HEK293 (cell line): Measurements from ENCODE around the gene NTRK3.

ENCODE experiments used
- CTCF ChIA-PET: fragments of 350-600 bp; formaldehyde crosslinking; extraction: SDS; loops from one replicate; lab custom pipeline; 2021; ENCODE audit warnings: antibody characterized with exemption; lab: Yijun Ruan, JAX
- POLR2A ChIA-PET: fragments of 300-600 bp; formaldehyde crosslinking; extraction: SDS; loops from one replicate; lab custom pipeline; 2020; ENCODE audit warnings: antibody characterized with exemption, inconsistent platforms; lab: Yijun Ruan, JAX
- H3K27ac ChIP-seq: fragments of 200-500 bp; sonication (Bioruptor generic); 2 replicates; pipeline ENCODE4 v1.5.1; 2014; ENCODE audit warnings: low read depth, low read length, control low read depth, inconsistent platforms; ENCODE audit errors: extremely low read depth
- H3K36me3 ChIP-seq, 2 experiments: fragments of 200-500 bp in 1 of 2; sonication (Bioruptor generic) in 1 of 2; 1 replicate in 1 of 2; 2 replicates in 1 of 2; pipeline ENCODE4 v1.5.1; 2014 to 2017; ENCODE audit warnings: inconsistent platforms in 2 of 2, low read length in 2 of 2; ENCODE audit not compliant: control insufficient read depth in 2 of 2, insufficient read depth in 1 of 2
- H3K4me1 ChIP-seq: fragments of 200-500 bp; sonication (Bioruptor generic); 2 replicates; pipeline ENCODE4 v1.5.1; 2014; ENCODE audit warnings: mild to moderate bottlenecking, low read length, inconsistent platforms; ENCODE audit not compliant: control insufficient read depth, insufficient read depth
- H3K4me3 ChIP-seq: 2 replicates; pipeline ENCODE4 v1.5.1; 2011; ENCODE audit warnings: low read depth, mild to moderate bottlenecking, control low read depth, low read length, moderate library complexity
- H3K9me3 ChIP-seq: fragments of 200-500 bp; sonication (Bioruptor generic); 2 replicates; pipeline ENCODE4 v1.5.1; 2014; ENCODE audit warnings: low read depth, low read length, inconsistent platforms; ENCODE audit not compliant: control insufficient read depth, insufficient read depth
- BCL11B ChIP-seq: fragments of 450-650 bp; formaldehyde crosslinking; IDR thresholded peaks from 2 replicates; pipeline ENCODE4 v1.5.1; 2016; ENCODE audit warnings: low read depth, missing biosample characterization, missing genetic modification characterization
- BCL6B ChIP-seq: fragments of 450-650 bp; formaldehyde crosslinking; IDR thresholded peaks from 2 replicates; pipeline ENCODE4 v1.5.1; 2017; ENCODE audit warnings: missing biosample characterization, missing genetic modification characterization
- GLI4 ChIP-seq: fragments of 450-650 bp; formaldehyde crosslinking; IDR thresholded peaks from 2 replicates; pipeline ENCODE4 v1.5.1; 2016; ENCODE audit warnings: missing biosample characterization, missing genetic modification characterization
- KLF9 ChIP-seq: fragments of 450-650 bp; formaldehyde crosslinking; IDR thresholded peaks from 2 replicates; pipeline ENCODE4 v1.5.1; 2016; ENCODE audit warnings: missing biosample characterization, missing genetic modification characterization, low read depth
- OVOL3 ChIP-seq: fragments of 450-650 bp; formaldehyde crosslinking; IDR thresholded peaks from 2 replicates; pipeline ENCODE4 v1.5.1; 2016; ENCODE audit warnings: missing biosample characterization, missing genetic modification characterization
- PATZ1 ChIP-seq: fragments of 450-650 bp; formaldehyde crosslinking; IDR thresholded peaks from 2 replicates; pipeline ENCODE4 v1.5.1; 2016; ENCODE audit warnings: missing biosample characterization, missing genetic modification characterization
- PRDM1 ChIP-seq: fragments of 450-650 bp; formaldehyde crosslinking; IDR thresholded peaks from 2 replicates; pipeline ENCODE4; 2016; ENCODE audit warnings: missing biosample characterization, missing genetic modification characterization
- REST ChIP-seq: fragments of 450-650 bp; formaldehyde crosslinking; IDR thresholded peaks from 2 replicates; pipeline ENCODE4 v1.5.1; 2016; ENCODE audit warnings: missing biosample characterization, missing genetic modification characterization
- SCRT2 ChIP-seq: fragments of 450-650 bp; formaldehyde crosslinking; IDR thresholded peaks from 2 replicates; pipeline ENCODE4 v1.5.1; 2016; ENCODE audit warnings: missing biosample characterization, missing genetic modification characterization
- ZBTB20 ChIP-seq: fragments of 450-650 bp; formaldehyde crosslinking; IDR thresholded peaks from 2 replicates; pipeline ENCODE4 v1.5.1; 2016; ENCODE audit warnings: missing biosample characterization, missing genetic modification characterization
- ZBTB26 ChIP-seq: fragments of 450-650 bp; formaldehyde crosslinking; optimal IDR thresholded peaks from 2 replicates; pipeline ENCODE3; 2016; ENCODE audit warnings: missing biosample characterization, mild to moderate bottlenecking, missing genetic modification characterization
- ZBTB44 ChIP-seq: fragments of 450-650 bp; IDR thresholded peaks from 2 replicates; pipeline ENCODE4 v1.5.1; 2018; ENCODE audit warnings: missing biosample characterization, mild to moderate bottlenecking, missing genetic modification characterization
- ZBTB48 ChIP-seq: fragments of 450-650 bp; formaldehyde crosslinking; IDR thresholded peaks from 2 replicates; pipeline ENCODE4 v1.5.1; 2016; ENCODE audit warnings: missing biosample characterization, missing genetic modification characterization
- ZNF133 ChIP-seq: fragments of 450-650 bp; formaldehyde crosslinking; IDR thresholded peaks from 2 replicates; pipeline ENCODE4 v1.5.1; 2016; ENCODE audit warnings: missing biosample characterization, missing genetic modification characterization
- ZNF174 ChIP-seq: fragments of 450-650 bp; formaldehyde crosslinking; IDR thresholded peaks from 2 replicates; pipeline ENCODE4 v1.5.0; 2017; ENCODE audit warnings: missing biosample characterization, mild to moderate bottlenecking, missing genetic modification characterization
- ZNF175 ChIP-seq: fragments of 450-650 bp; formaldehyde crosslinking; IDR thresholded peaks from 2 replicates; pipeline ENCODE4 v1.5.1; 2016; ENCODE audit warnings: missing biosample characterization, missing genetic modification characterization
- ZNF211 ChIP-seq: fragments of 450-650 bp; formaldehyde crosslinking; IDR thresholded peaks from 2 replicates; pipeline ENCODE4 v1.5.1; 2016; ENCODE audit warnings: low read depth, missing biosample characterization, missing genetic modification characterization
- ZNF404 ChIP-seq: fragments of 450-650 bp; formaldehyde crosslinking; IDR thresholded peaks from 2 replicates; pipeline ENCODE4 v1.5.1; 2017; ENCODE audit warnings: missing biosample characterization, missing genetic modification characterization
- ZNF501 ChIP-seq: fragments of 450-650 bp; formaldehyde crosslinking; IDR thresholded peaks from 2 replicates; pipeline ENCODE4 v1.5.1; 2016; ENCODE audit warnings: missing biosample characterization, missing genetic modification characterization
- ZNF624 ChIP-seq: fragments of 450-650 bp; formaldehyde crosslinking; IDR thresholded peaks from 2 replicates; pipeline ENCODE4 v1.5.1; 2017; ENCODE audit warnings: missing biosample characterization, missing genetic modification characterization
- ZNF701 ChIP-seq: fragments of 450-650 bp; formaldehyde crosslinking; IDR thresholded peaks from 2 replicates; pipeline ENCODE4 v1.5.1; 2016; ENCODE audit warnings: missing biosample characterization, missing genetic modification characterization
- ZSCAN5A ChIP-seq: fragments of 450-650 bp; formaldehyde crosslinking; IDR thresholded peaks from 2 replicates; pipeline ENCODE4 v1.5.1; 2016; ENCODE audit warnings: missing biosample characterization, missing genetic modification characterization

The NTRK3 gene

GRCh38 chr15:88013111-88013510, 243.4 kb downstream of the NTRK3 start:
- no peaks in the 10 kb centered on the region for H3K9me3 ChIP-seq
- TF ChIP-seq ZNF404 (tag by site-specific recombination) (no peak), ZBTB48 (tag by site-specific recombination) (no peak), ZNF174 (no peak), ZBTB44 (tag by site-specific recombination) (no peak), ZNF211 (no peak), KLF9 (tag by site-specific recombination) (no peak), ZNF175 (tag by site-specific recombination) (no peak), OVOL3 (tag by site-specific recombination) (no peak), ZNF701 (tag by site-specific recombination) (no peak), PATZ1 (tag by site-specific recombination) (no peak), ZNF501 (no peak)
- ChIA-PET CTCF (no interaction called here), POLR2A (no interaction called here)
- H3K36me3 ChIP-seq: no peaks in the 10 kb centered on the region
- no peak overlapping the region for H3K27ac ChIP-seq
- no peaks in the 10 kb centered on the region for H3K4me1 ChIP-seq
- H3K4me3 ChIP-seq: no peak overlapping the region

GRCh38 chr15:88012688-88013087, 243.9 kb downstream of the NTRK3 start:
- POLR2A ChIA-PET: no interaction called here
- no peak overlapping the region for H3K27ac ChIP-seq
- no peak overlapping the region for H3K4me3 ChIP-seq
- no peak for TF ChIP-seq ZNF175 (tag by site-specific recombination)
- no peak for TF ChIP-seq BCL11B (tag by site-specific recombination)
- TF ChIP-seq ZNF133 (tag by site-specific recombination): no peak
- TF ChIP-seq ZBTB20 (tag by site-specific recombination): no peak
- no peak for TF ChIP-seq BCL6B (tag by site-specific recombination)
- TF ChIP-seq ZSCAN5A (tag by site-specific recombination): no peak
- no peaks in the 10 kb centered on the region for H3K36me3 ChIP-seq
- H3K9me3 ChIP-seq: no peaks in the 10 kb centered on the region
- CTCF ChIA-PET: no interaction called here
- H3K4me1 ChIP-seq: no peaks in the 10 kb centered on the region

- H3K4me3 ChIP-seq: no peak overlapping the region
- ChIA-PET POLR2A (no interaction called here), CTCF (no interaction called here)
- no peaks in the 10 kb centered on the region for H3K36me3 ChIP-seq
- no peak overlapping the region for H3K27ac ChIP-seq
- no peaks in the 10 kb centered on the region for H3K9me3 ChIP-seq
- H3K4me1 ChIP-seq: no peaks in the 10 kb centered on the region
- TF ChIP-seq GLI4 (tag by site-specific recombination): no peak
- no peak for TF ChIP-seq ZNF624 (tag by site-specific recombination)
- no peak for TF ChIP-seq ZBTB26
- TF ChIP-seq SCRT2: no peak
- no peak for TF ChIP-seq PRDM1
- no peak for TF ChIP-seq REST
Measured at GRCh38 chr15:88012233-88012632, 244.3 kb downstream of the NTRK3 start.
